Neural progenitor cell (in vitro differentiated cells): Measurements from ENCODE around the gene F13A1.

Experiments
- CTCF ChIP-seq: fragments of 200-600 bp; sonication (generic); IDR thresholded peaks from 2 replicates; pipeline ENCODE4 v1.5.1; 2017; ENCODE audit warnings: antibody characterized with exemption, mild to moderate bottlenecking
- EZH2 ChIP-seq: fragments of 200-600 bp; sonication (generic); IDR thresholded peaks from 2 replicates; pipeline ENCODE4 v1.6.1; 2017; ENCODE audit warnings: antibody characterized with exemption, mild to moderate bottlenecking, moderate library complexity
- EZH2phosphoT487 ChIP-seq: fragments of 200-600 bp; sonication (generic); IDR thresholded peaks from 2 replicates; pipeline ENCODE4 v1.6.1; 2017; ENCODE audit warnings: antibody characterized with exemption

- TF ChIP-seq CTCF, result no peak
- no peak for TF ChIP-seq EZH2
- TF ChIP-seq EZH2phosphoT487, result no peak
These were observed 76.6 kb downstream of the F13A1 start for GRCh38 chr6:6243846-6244245.
